HG02678 (cell line): ENCODE data around the gene KRTAP10-6.
"Not testable (repeated sequence)": the region's sequence is repeated elsewhere in the genome, so short reads cannot be mapped to it uniquely, and the experiment has no call there.

Source experiments
- ATAC-seq: cut with Tn5 transposase; IDR thresholded peaks from one replicate; pipeline ENCODE4 v1.9.1; 2021; ENCODE audit warnings: mild to moderate bottlenecking, moderate library complexity; ENCODE audit not compliant: unreplicated experiment

KRTAP10-6 gene

GRCh38 chr21:44564099-44564498 lies 28.2 kb downstream of the KRTAP10-6 start:
- ATAC-seq: no peak

GRCh38 chr21:44558695-44559094 lies 33.6 kb downstream of the KRTAP10-6 start, which contains the start of gene KRTAP10-3:
TSS of gene KRTAP10-3 (minus strand) at chr21:44558795. CDS start at chr21:44558715, 80 bp downstream.
- ATAC-seq: no peak

DNA sequence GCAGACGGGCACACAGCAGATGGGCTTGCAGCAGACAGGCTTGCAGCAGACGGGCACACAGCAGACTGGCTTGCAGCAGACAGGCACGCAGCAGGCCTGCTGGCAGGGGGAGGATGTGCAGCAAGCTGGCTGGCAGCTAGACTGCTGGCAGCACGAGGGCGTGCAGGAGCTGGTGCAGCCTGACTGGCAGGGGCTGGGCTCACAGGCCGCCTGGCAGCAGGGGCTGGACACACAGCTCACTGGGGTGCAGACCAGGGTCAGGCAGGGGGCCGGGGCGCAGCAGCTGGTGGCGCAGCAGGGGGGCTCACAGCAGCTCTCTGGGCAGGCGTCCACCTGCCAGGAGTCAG lies 34.0 kb downstream of the KRTAP10-6 start:
- not testable (repeated sequence) for ATAC-seq

GRCh38 chr21:44557491-44558328 lies 34.6 kb downstream of the KRTAP10-6 start:
- ATAC-seq: no peak

DNA sequence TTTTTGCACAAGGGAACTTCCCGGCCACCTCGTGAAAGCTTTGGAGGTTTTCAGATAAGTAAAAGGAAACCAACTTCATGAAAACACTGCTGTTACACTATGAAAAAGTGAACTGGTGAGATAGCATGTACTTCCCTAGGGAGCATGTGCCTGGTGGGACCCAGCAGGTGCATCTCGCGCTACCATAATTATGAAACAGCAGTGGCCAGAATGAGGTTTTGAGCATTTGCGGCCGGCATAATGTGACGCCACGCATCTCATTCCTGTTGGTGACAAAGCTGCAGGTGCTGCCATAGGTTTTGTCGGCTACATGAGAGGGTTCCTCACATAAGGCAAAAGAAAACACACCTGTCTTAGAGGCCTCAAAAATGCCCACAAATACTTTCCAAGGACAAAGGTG lies 35.4 kb downstream of the KRTAP10-6 start:
- ATAC-seq: no peak

GRCh38 chr21:44555200-44555875 lies 37.0 kb downstream of the KRTAP10-6 start:
- no peak for ATAC-seq

GRCh38 chr21:44552681-44553080 lies 39.6 kb downstream of the KRTAP10-6 start:
- no peak for ATAC-seq

- no peak for ATAC-seq
Observed at GRCh38 chr21:44552136-44552535, 40.2 kb downstream of the KRTAP10-6 start.

- ATAC-seq: no peak
Observed at GRCh38 chr21:44551340-44551961, 40.9 kb downstream of the KRTAP10-6 start, which contains the start of gene KRTAP10-2. TSS of gene KRTAP10-2 (minus strand) at chr21:44551505. CDS start at chr21:44551458, 47 bp downstream.

GRCh38 chr21:44550807-44551206 lies 41.5 kb downstream of the KRTAP10-6 start:
- ATAC-seq: no peak

DNA sequence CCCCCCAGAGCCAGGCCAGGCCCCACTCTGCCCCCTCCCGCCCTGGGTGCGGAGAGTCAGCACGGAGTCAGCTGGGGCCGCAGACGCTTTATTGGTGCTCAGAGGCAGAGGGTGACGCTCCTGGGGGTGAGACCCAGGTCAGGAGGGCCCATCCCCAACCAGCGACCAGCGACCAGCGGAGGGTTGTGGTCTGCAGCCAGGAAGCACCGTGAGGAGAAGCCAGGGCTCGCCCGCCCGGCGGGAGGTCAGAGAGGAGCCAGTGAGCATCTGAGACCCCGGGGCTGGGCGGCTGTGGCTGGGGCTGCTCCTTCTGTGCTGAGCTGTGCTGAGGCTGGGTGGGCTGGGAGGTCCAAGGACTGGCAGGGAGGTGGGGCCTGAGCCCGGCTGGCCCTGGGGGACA lies 42.0 kb downstream of the KRTAP10-6 start:
- ATAC-seq: not testable (repeated sequence)

DNA sequence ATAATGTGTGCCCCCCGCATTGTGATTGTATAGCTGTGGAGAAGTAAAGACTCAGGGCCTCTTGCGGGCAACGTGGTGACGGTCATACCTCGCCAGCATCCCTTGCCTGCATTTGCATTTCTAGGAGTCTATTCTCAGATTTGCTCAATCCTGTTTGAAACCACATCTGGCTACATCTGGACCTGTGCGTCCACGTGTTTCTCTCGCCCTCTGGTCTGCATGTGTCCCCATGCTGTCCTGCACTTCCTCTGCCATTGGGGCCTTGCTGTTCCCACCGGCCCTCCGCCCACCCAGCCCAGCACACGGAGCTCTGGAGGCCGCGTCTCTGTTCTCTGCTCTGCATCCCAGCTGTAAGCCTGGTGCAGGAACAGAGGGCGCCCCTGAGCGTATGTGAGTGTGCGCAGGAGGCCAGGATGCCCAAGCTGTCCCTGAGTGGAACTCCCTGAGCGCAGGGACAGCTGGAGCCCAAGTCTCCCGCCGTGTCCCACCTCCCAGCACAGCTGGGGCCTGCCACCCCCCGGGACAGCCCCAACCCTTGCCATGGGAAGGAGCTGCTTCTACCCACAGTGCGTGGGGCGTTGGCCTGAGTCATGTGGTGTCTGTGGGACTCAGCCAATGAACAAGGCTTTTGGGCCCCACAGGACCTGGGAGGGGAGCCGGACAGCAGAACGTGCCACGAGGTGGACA lies 42.6 kb downstream of the KRTAP10-6 start:
- no peak for ATAC-seq

DNA sequence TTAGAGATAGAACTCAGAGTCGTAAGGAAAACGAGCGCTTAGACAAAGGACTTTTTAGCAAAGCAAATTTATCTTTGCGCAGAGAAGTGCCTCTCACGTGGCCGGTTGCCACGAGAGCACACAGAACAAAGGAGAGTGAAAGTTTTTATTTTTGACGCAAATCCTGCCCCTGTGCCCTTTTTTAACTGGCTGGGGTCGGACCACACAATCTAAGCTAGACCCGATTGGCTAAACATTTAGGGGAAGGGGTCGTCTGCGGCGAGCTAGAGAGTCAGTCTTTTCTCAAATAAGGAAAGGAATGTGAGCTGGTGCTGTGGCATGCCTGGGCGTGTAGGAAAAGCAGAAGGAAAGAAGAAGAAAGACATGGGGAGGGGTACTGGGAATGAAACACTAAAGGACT lies 43.4 kb downstream of the KRTAP10-6 start:
- no peak for ATAC-seq

DNA sequence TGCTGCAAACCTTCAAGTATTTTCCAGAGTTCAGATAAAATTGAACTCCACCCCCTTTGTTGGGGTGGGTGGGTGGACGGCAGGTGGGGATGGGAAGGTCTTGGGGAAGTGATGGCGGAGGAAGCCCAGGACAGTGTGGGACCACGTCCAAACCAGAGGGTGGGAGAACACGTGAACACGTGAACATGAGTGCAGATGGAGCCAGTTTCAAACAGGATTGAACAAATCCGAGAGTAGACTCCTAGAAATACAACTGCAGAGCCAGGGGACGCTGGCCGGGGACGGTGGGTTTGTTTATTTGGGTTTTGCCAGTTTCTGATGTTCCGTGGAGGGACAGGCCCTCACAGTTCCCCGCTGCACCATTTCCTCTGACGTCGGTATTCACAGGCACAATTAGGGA lies 43.9 kb downstream of the KRTAP10-6 start:
- no peak for ATAC-seq

DNA sequence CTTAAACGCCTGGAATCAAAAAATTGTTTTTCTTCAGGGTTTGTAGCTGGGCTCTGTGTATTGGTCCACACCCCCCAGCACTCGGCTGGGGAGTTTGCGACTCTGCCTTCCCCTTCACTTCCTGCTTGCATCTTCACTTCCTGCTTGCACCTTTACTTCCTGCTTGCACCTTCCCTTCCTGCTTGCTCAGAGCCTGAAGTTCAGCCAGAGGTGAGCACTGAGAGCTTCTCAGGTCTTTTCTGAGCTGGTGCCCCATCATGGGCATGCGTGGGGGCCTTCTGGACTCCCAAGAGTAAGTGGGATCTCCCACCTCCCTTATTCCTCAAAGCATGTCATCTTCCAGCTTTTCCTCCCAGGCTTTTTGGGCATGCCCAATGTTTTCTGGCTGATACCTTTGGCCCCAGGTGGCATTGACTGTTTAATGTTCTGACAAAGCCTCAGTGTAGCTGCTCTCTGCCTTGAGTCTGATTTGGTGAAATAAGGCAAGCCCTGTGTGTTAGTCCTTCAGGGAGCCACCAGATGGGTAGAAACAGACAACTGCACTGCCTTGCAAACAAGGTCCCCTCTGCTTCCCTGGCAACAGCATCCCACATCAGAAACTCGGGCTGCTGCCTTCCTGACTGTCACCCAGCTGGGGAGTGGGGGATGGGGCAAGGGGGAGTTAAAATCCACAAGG lies 44.5 kb downstream of the KRTAP10-6 start:
- ATAC-seq: no peak

DNA sequence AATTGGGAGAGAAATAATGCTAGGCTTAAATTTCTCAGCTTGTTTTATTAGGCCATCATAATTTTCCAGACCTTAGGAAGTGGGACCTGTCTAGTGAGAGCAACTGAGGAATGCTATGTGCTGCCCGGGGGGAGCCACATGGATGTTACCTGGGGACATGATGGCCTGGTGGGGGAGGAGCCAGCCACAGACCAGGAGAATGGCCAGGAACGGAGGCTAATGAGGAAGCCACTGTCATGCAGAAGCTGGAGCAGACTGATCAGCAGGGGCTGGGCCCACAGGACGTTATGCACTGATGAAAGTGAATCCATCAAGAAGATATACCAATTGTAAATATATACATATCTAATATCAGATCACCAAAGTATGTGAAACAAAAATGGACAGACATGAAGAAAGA lies 47.7 kb downstream of the KRTAP10-6 start:
- ATAC-seq: no peak

DNA sequence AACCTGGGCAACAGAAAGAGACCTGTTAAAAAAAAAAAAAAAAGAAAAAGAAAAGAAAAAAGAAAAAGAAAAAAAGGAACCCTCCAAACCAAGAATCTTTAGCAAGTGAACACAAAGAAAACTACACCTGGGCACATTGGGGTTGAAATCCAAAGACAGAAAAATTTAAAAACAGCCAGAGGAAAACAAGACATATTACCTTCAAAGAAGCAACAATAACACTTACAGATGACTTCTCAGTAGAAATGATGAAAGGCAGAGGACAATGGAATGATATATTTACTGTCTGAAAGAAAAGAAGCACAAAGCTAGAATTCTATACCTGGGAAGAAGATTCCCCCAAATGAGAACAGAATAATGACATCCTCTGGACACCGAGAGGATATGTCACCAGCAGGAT lies 49.6 kb downstream of the KRTAP10-6 start:
- ATAC-seq: no peak
